OCI-LY1 (cell line): Measurements from ENCODE around the gene TMTC3.
A peak's percentile ranks its signal among the peaks of the same experiment; 100 is the strongest.

Experiments used
- H2AFZ ChIP-seq: fragments of 200-600 bp; sonication (generic), shearing (Covaris generic); 2 replicates; pipeline ENCODE4 v1.6.0; 2014; ENCODE audit warnings: antibody characterized with exemption, mild to moderate bottlenecking, low read length
- H3F3A ChIP-seq: fragments of 200-600 bp; sonication (generic), shearing (Covaris generic); 2 replicates; pipeline ENCODE4 v1.6.0; 2014; ENCODE audit warnings: mild to moderate bottlenecking, antibody characterized with exemption, low read length, moderate library complexity; ENCODE audit not compliant: insufficient read depth
- H3K27ac ChIP-seq: fragments of 200-600 bp; sonication (generic); 2 replicates; pipeline ENCODE4 v1.5.1; 2014; ENCODE audit warnings: low read length, mixed run types, mild to moderate bottlenecking, low read depth; ENCODE audit not compliant: poor library complexity, severe bottlenecking
- H3K27me3 ChIP-seq: fragments of 200-600 bp; sonication (generic); 2 replicates; pipeline ENCODE4 v1.6.0; 2014; ENCODE audit warnings: antibody characterized with exemption, mild to moderate bottlenecking, low read length, moderate library complexity; ENCODE audit not compliant: insufficient read depth
- H3K36me3 ChIP-seq: fragments of 200-600 bp; sonication (generic); 2 replicates; pipeline ENCODE4 v1.6.1; 2014; ENCODE audit warnings: mild to moderate bottlenecking, antibody characterized with exemption, low read length, moderate library complexity, mixed read lengths; ENCODE audit not compliant: insufficient read depth
- H3K4me1 ChIP-seq: fragments of 200-600 bp; sonication (generic); 2 replicates; pipeline ENCODE4 v1.5.1; 2014; ENCODE audit warnings: mild to moderate bottlenecking, low read length, moderate library complexity; ENCODE audit not compliant: insufficient read depth, severe bottlenecking
- H3K4me2 ChIP-seq: fragments of 200-600 bp; sonication (generic), shearing (Covaris generic); 2 replicates; pipeline ENCODE4 v1.6.1; 2014; ENCODE audit warnings: low read length
- H3K4me3 ChIP-seq: fragments of 200-600 bp; sonication (generic); 2 replicates; pipeline ENCODE4 v1.5.1; 2014; ENCODE audit warnings: low read length, low read depth, mild to moderate bottlenecking, mixed read lengths; ENCODE audit not compliant: poor library complexity, severe bottlenecking
- H3K79me2 ChIP-seq: fragments of 200-600 bp; shearing (Covaris generic); 2 replicates; pipeline ENCODE4 v1.6.1; 2016; ENCODE audit warnings: mixed run types, low read length, mixed read lengths; ENCODE audit not compliant: insufficient read depth
- H3K9ac ChIP-seq: fragments of 200-600 bp; sonication (generic), shearing (Covaris generic); 2 replicates; pipeline ENCODE4 v1.6.1; 2014; ENCODE audit warnings: mild to moderate bottlenecking, low read length, mixed read lengths
- H3K9me2 ChIP-seq: fragments of 200-600 bp; sonication (generic), shearing (Covaris generic); 2 replicates; pipeline ENCODE4 v1.6.1; 2014; ENCODE audit warnings: low read depth, mild to moderate bottlenecking, low read length, mixed read lengths
- H3K9me3 ChIP-seq: fragments of 200-600 bp; shearing (Covaris generic); 2 replicates; pipeline ENCODE4 v1.6.1; 2014; ENCODE audit warnings: low read length, mixed read lengths
- H4K20me1 ChIP-seq: fragments of 200-600 bp; sonication (generic), shearing (Covaris generic); 2 replicates; pipeline ENCODE4 v1.6.0; 2016; ENCODE audit warnings: mild to moderate bottlenecking, low read length; ENCODE audit not compliant: insufficient read depth
- CTCF ChIP-seq: fragments of 200-600 bp; sonication (generic), shearing (Covaris generic); IDR thresholded peaks from 2 replicates; pipeline ENCODE4 v1.5.1; 2017; ENCODE audit warnings: mild to moderate bottlenecking, antibody characterized with exemption, low read length, moderate library complexity, mixed read lengths
- EZH2 ChIP-seq: fragments of 200-600 bp; sonication (generic), shearing (Covaris generic); IDR thresholded peaks from 2 replicates; pipeline ENCODE4 v1.8.0; 2017; ENCODE audit warnings: borderline replicate concordance, mixed run types, mild to moderate bottlenecking, antibody characterized with exemption, low read length, moderate library complexity, mixed read lengths

TMTC3 gene

GRCh38 chr12:88108021-88108420, 34.1 kb upstream of the TMTC3 start:
- no peaks in the 10 kb centered on the region for H3K27me3 ChIP-seq
- H3K4me3 ChIP-seq: no peak overlapping the region
- no peak for TF ChIP-seq EZH2
- TF ChIP-seq CTCF: no peak
- H3K9me2 ChIP-seq: no peaks in the 10 kb centered on the region
- peaks cover 31% of the 10 kb centered on the region; the same call in 1 of the 2 replicates for H3K36me3 ChIP-seq
- H3K9ac ChIP-seq: no peak overlapping the region
- H3K79me2 ChIP-seq: no peaks in the 10 kb centered on the region
- no peaks in the 10 kb centered on the region for H3K9me3 ChIP-seq
- H3K4me1 ChIP-seq: no peaks in the 10 kb centered on the region
- no peaks in the 10 kb centered on the region for H4K20me1 ChIP-seq
- H3K4me2 ChIP-seq: no peak overlapping the region
- H3K27ac ChIP-seq: no peak overlapping the region
- H3F3A ChIP-seq: no peaks in the 10 kb centered on the region
- no peak overlapping the region for H2AFZ ChIP-seq

GRCh38 chr12:88111074-88111652, 30.9 kb upstream of the TMTC3 start:
- Histone ChIP-seq H3K9me3 (no peaks in the 10 kb centered on the region), H3K9ac (no peak overlapping the region), H3K4me2 (no peak overlapping the region), H3K9me2 (no peaks in the 10 kb centered on the region), H3K4me1 (no peaks in the 10 kb centered on the region), H3K36me3 (peaks cover 38% of the 10 kb centered on the region; the same call in 1 of the 2 replicates), H3K4me3 (no peak overlapping the region), H3K27me3 (no peaks in the 10 kb centered on the region), H4K20me1 (no peaks in the 10 kb centered on the region), H3K27ac (no peak overlapping the region), H2AFZ (no peak overlapping the region), H3F3A (no peaks in the 10 kb centered on the region), H3K79me2 (no peaks in the 10 kb centered on the region)
- no peak for TF ChIP-seq EZH2
- peak; percentile 59 for TF ChIP-seq CTCF

GRCh38 chr12:88113871-88114270, 28.2 kb upstream of the TMTC3 start:
- no peak overlapping the region for H3K27ac ChIP-seq
- H4K20me1 ChIP-seq: no peaks in the 10 kb centered on the region
- H3K9me3 ChIP-seq: no peaks in the 10 kb centered on the region
- TF ChIP-seq EZH2 (no peak), CTCF (no peak)
- H3K4me3 ChIP-seq: no peak overlapping the region
- H3F3A ChIP-seq: no peaks in the 10 kb centered on the region
- peaks cover 44% of the 10 kb centered on the region for H3K36me3 ChIP-seq
- no peaks in the 10 kb centered on the region for H3K79me2 ChIP-seq
- H3K9me2 ChIP-seq: no peaks in the 10 kb centered on the region
- no peak overlapping the region for H3K9ac ChIP-seq
- no peak overlapping the region for H2AFZ ChIP-seq
- H3K4me1 ChIP-seq: no peaks in the 10 kb centered on the region
- H3K27me3 ChIP-seq: no peaks in the 10 kb centered on the region
- no peak overlapping the region for H3K4me2 ChIP-seq
